M059J (cell line): Measurements from ENCODE around the gene PDCD1LG2. TPM values are rescaled to one million over a fixed set of nuclear protein-coding genes. Genes with fewer than 3 reads are reported as not detected.

Source experiments
- DNase-seq: peaks from one replicate; pipeline ENCODE4 v3.0.0-alpha.2; 2012; ENCODE audit warnings: low read depth
- total RNA-seq: library from RNA; depleted of rRNA; stranded (reverse); fragments of >200 nt; shearing (Covaris generic); gene quantifications from 2 replicates; pipeline ENCODE4 v1.2.3, GENCODE V29; 2014; rRNA removed

PDCD1LG2 gene
- total RNA-seq, 1 experiment from 2014 or later: 28.1 TPM

GRCh38 chr9:5609226-5609596 lies 98.9 kb downstream of the PDCD1LG2 start:
- DNase-seq: no peak

GRCh38 chr9:5610491-5610890 lies 100.2 kb downstream of the PDCD1LG2 start:
- DNase-seq: no peak

DNA sequence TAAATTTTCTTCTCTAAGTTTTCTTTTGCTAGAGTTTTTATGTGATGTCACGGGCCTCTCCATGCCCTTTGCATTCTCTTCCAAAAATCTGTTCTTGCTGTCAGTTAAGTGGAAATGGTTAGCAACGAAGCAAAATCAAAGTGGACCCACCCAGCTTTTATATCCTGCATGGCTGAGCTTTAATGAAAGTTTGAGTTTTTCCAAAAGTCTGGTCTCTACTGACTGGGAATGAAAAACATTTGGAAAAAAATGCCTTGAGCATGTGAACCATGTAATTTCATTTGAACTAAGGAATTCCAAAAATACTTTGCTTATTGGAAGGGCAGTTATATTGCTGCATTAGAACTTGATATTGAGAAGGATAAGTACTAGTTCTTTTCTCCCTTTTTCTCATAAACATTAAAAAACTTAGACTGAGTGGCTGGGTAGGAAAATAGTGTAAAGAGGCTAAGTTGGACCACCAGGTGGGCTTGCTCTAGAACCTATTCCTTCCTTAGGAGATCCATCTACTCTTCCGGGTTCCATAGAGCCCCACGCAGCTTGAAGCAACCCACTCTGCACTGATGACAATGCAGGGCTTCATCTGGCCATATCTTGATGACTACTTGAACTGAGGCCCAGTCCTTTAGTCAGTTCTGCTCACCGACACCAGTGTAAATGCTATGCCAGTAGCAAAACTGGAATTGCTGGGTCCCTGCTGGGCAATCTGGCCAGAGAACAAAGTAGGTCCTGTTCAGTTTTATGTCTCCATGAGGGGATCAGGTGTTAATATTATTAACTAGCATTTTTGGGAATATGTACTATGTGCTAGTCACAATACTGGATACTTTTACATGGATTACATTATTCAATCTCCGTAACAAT lies 101.2 kb downstream of the PDCD1LG2 start:
- DNase-seq: no peak

DNA sequence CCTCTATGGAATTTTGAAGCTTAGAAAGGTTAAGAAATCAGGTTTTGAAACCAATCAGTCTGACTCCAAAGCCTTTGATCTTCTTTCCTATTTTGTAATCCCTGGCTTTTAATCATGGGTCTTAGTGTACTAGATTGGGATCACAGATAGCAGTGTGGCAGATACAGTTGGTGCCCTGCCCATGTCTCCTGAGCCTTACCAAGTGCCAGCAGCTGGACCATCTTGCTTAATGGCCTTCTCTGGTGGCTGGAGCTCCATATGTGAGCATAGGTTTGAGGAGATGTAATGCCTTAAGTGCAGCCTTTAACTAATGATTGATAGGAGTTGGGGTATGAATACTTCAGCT lies 101.8 kb downstream of the PDCD1LG2 start:
- no peak for DNase-seq

GRCh38 chr9:5614192-5614591 lies 103.9 kb downstream of the PDCD1LG2 start:
- no peak for DNase-seq

DNA sequence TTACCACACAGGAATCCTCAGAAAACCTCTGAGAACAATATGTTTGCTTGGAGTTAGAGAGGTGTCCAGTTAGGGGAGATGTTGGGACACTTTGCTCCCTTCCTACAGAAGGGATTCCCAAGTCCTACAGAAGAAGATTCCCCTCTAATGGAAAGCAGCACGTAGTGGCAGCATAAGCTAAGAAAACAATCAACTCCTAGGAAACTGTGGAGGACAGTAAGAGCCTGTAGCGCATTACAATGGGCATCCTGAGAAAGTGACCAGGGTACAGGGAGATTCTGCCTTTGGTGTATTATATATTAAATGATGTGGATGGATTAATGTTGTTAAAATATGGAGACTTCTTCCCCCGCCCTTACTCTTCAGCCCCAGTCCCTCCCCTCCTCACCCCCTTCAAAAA lies 104.7 kb downstream of the PDCD1LG2 start:
- no peak for DNase-seq

GRCh38 chr9:5617749-5618148 lies 107.4 kb downstream of the PDCD1LG2 start:
- DNase-seq: no peak

DNA sequence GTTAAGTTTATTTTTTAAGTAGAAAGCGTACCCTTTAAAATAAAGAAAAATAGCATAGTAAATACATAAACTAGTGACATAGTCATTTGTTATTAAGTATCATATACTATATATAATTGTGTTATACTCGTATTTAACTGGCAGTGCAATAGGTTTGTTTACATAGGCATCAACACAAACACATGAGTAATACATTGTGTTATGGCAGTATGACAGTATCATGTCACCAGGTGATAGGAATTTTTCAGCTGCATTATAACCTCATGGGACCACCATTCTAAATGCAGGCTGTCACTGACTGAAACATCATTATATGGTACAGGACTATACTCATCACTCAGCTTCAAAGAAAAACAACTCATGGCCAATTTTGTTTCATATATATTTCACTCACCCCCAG lies 110.2 kb downstream of the PDCD1LG2 start:
- no peak for DNase-seq

Other genes starting within 250 kb of the PDCD1LG2 start
- 0.62 TPM in 1 of 2 replicates, not detected in the other for gene RLN2, start 205.8 kb upstream of the PDCD1LG2 start, total RNA-seq
- not detected in 2 replicates for gene RLN1, start 170.7 kb upstream of the PDCD1LG2 start, total RNA-seq
- 43.5 and 44.9 TPM in 2 replicates for gene PLGRKT, start 72.6 kb upstream of the PDCD1LG2 start, total RNA-seq
- gene CD274, start 60.0 kb upstream of the PDCD1LG2 start, total RNA-seq: 26.7 and 31.2 TPM in 2 replicates
- gene RIC1, start 118.6 kb downstream of the PDCD1LG2 start, total RNA-seq: 27.0 and 33.4 TPM in 2 replicates